ENCODE measurements around the gene ZBTB16.

DNA sequence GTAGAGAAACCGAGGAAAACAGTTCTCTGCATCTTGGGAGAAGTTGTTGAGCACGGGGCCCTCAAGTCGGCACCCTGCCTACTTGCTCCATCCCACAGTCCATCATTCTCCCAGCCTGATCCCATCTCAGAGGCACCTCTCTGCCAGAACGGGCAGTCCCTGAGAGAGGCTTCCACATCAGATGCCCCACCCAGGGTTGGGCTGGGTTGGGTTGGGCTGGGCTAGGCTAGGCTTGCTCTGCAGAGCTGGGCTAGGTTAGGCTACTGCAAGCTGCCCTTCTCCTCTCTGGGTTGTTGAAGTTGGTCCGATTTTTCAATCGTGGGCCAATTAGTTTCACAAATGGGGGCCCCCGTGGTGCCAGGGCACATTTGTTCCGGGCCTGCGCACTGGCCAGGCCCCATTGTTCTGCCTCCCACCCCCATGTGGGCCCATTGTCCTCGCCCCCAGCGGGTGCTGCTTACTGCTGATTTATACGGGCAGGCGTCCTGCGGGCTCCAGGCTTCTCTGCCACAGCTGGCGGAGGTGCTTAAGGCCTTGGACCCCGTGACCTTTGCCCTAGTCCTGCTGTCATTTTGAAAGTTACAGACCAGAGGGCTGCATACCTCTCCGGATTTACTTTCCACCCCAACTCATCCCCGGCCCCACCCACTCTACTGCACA, 173.0 kb downstream of the ZBTB16 start:
- no peak for TF ChIP-seq EZH2 (IDR thresholded peaks at IDR 0.05)
- TF ChIP-seq, protein P1, sequence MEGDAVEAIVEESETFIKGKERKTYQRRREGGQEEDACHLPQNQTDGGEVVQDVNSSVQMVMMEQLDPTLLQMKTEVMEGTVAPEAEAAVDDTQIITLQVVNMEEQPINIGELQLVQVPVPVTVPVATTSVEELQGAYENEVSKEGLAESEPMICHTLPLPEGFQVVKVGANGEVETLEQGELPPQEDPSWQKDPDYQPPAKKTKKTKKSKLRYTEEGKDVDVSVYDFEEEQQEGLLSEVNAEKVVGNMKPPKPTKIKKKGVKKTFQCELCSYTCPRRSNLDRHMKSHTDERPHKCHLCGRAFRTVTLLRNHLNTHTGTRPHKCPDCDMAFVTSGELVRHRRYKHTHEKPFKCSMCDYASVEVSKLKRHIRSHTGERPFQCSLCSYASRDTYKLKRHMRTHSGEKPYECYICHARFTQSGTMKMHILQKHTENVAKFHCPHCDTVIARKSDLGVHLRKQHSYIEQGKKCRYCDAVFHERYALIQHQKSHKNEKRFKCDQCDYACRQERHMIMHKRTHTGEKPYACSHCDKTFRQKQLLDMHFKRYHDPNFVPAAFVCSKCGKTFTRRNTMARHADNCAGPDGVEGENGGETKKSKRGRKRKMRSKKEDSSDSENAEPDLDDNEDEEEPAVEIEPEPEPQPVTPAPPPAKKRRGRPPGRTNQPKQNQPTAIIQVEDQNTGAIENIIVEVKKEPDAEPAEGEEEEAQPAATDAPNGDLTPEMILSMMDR (IDR thresholded peaks at IDR 0.05) = no peak

All from neural progenitor cell (in vitro differentiated cells).